ENCODE results near the gene SEMA6A. TPM values are rescaled to one million over a fixed set of nuclear protein-coding genes. Genes with fewer than 3 reads are reported as not detected.
"Not testable (repeated sequence)": the region's sequence is repeated elsewhere in the genome, so short reads cannot be mapped to it uniquely, and the experiment has no call there.

SEMA6A gene
- total RNA-seq, 1 donor from 2014 or later, result 0.19 TPM

DNA sequence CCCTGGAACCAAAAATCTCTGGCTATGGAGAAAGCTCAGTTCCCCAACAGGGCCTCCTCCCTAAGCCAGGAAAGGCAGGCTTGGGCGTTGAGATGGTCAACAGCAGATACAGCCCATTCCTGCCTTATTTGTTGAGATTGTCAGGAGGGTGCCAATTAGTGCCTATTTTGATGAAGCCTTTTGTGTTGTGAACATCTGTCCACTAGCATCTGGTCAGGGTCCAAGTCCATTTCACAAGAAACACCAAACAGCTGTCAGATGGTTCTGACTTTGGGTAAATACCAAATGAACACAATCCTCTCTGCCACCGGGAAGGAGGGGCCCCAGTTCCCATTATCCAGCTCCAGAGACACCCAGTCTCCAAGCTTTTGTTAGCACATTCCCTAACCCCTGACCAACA lies 19.9 kb downstream of the SEMA6A start:
- Mint-ChIP-seq H3K27me3 (no peaks in the 10 kb centered on the region), H3K27ac (no peak overlapping the region), H3K9me3 (no peaks in the 10 kb centered on the region), H3K4me3 (no peak overlapping the region), H3K36me3 (ENCODE audit: low read depth) (no peaks in the 10 kb centered on the region), H3K4me1 (no peaks in the 10 kb centered on the region)
- intact Hi-C loops (cut with micrococcal nuclease), result no loop called here
- no peak for DNase-seq

DNA sequence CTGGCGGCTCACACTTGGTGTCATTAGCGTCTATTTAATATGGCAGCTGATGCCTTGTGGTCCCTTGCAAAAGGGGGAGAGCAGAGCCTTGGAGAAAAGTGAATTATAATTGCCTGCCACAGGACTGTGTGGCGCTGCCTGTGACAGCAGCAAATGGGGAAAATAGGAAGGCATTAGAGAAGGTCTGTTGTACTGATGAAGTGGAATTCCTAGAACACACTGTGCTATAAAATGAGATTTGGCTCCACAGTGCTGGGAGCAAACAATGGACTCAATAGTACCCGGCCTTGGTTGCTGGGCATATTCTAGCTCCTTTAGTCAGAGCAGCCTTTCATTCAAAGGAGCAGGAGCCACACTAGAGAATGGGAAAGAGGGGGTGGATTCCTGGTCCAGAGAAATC lies 21.3 kb downstream of the SEMA6A start:
- Mint-ChIP-seq H3K4me1 (no peaks in the 10 kb centered on the region), H3K36me3 (ENCODE audit: low read depth) (no peaks in the 10 kb centered on the region)
- intact Hi-C loops (cut with micrococcal nuclease), result no loop called here

GRCh38 chr5:116550082-116550481 lies 24.5 kb downstream of the SEMA6A start:
- no peaks in the 10 kb centered on the region for H3K4me1 Mint-ChIP-seq
- no peaks in the 10 kb centered on the region for H3K27me3 Mint-ChIP-seq
- no peak for DNase-seq
- intact Hi-C loops (cut with micrococcal nuclease), result no loop called here
- no peaks in the 10 kb centered on the region for H3K36me3 Mint-ChIP-seq (ENCODE audit: low read depth)
- H3K4me3 Mint-ChIP-seq, result no peak overlapping the region
- H3K9me3 Mint-ChIP-seq, result peaks cover under 1% of the 10 kb centered on the region
- H3K27ac Mint-ChIP-seq, result no peak overlapping the region

More for the DNA sequence above, 21.3 kb downstream of the SEMA6A start:
- Mint-ChIP-seq H3K27ac (no peak overlapping the region), H3K27me3 (no peaks in the 10 kb centered on the region), H3K9me3 (no peaks in the 10 kb centered on the region), H3K4me3 (no peak overlapping the region)
- no peak for DNase-seq

DNA sequence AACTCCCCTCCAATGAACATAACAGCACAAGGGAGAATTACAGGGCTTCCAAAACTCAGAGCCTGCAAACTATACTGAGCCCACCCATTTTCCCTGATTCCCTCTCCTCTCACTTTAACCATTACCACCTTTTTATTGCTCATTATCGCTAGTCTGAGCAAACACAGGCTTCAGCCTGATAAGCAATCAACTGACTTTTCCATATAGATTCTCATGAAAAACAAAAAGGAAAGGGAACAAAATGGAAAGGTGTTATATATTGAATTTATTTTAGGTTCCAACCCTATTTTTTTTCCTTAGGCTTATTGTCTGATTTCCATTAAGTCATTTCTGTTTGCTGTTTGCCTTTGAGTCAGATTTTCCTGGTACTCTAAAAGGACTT lies 27.9 kb downstream of the SEMA6A start:
- no peak for DNase-seq
- no peaks in the 10 kb centered on the region for H3K27me3 Mint-ChIP-seq
- H3K36me3 Mint-ChIP-seq (ENCODE audit: low read depth), result no peaks in the 10 kb centered on the region
- no peak overlapping the region for H3K4me3 Mint-ChIP-seq
- no peaks in the 10 kb centered on the region for H3K4me1 Mint-ChIP-seq
- H3K9me3 Mint-ChIP-seq, result peaks cover 7% of the 10 kb centered on the region
- intact Hi-C loops (cut with micrococcal nuclease), result no loop called here
- H3K27ac Mint-ChIP-seq, result no peak overlapping the region

DNA sequence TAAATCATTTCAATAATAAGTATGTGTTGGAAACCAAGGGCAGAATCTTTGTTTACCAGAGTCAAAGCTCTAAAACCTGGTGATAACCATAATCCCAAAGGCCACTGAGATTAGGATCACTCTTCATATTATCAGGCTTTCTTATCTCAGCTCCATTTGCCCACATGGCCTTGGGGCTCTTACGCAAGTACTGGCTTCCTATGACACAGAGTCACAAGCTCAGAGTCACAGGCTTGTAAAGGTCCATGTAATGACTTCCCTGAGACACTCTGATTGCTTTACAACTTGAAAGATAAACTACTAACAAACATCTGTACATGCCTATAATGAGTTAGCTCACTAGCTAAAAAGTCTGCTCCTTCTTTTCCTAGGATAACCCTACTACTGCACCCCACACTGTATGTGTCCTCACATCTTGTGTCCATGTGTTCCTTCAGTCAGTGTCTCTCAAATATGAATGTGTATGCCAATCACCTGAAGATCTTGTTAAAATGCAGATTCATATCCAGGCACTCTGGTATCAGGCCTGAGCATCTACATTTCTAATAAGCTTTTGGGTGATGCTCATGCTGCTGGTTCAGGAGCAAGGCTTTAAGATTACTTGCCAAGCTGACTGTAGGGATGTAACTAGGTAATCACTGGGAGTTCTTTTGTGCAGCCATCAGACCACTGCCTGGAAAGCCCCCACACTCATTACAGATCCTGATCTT lies 28.4 kb downstream of the SEMA6A start:
- H3K27me3 Mint-ChIP-seq, result no peaks in the 10 kb centered on the region
- no peaks in the 10 kb centered on the region for H3K4me1 Mint-ChIP-seq
- H3K36me3 Mint-ChIP-seq (ENCODE audit: low read depth), result no peaks in the 10 kb centered on the region
- intact Hi-C loops (cut with micrococcal nuclease), result no loop called here
- no peak overlapping the region for H3K4me3 Mint-ChIP-seq
- DNase-seq, result no peak
- H3K27ac Mint-ChIP-seq, result no peak overlapping the region
- H3K9me3 Mint-ChIP-seq, result peaks cover 7% of the 10 kb centered on the region

DNA sequence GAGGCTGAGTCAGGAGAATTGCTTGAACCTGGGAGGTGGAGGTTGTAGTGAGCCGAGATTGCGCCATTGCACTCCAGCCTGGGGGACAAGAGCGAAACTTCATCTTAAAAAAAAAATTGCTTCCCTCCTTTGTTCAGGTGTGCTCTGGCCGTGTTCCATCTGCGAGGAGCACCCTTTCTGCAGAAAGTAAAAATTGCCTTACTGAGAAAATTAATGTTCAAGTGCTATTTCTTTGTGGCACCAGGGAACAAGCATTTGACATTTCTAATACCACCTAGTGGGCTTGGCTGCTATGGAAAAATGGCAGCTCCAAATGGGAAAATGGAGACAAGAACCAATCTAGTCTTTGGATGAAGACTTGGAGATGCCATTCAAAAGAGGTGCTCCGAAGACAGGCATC lies 29.2 kb downstream of the SEMA6A start:
- H3K27ac Mint-ChIP-seq; H3K36me3 Mint-ChIP-seq (ENCODE audit: low read depth); H3K27me3 Mint-ChIP-seq; H3K4me3 Mint-ChIP-seq; H3K9me3 Mint-ChIP-seq; H3K4me1 Mint-ChIP-seq; DNase-seq; intact Hi-C loops (cut with micrococcal nuclease): not testable (repeated sequence)

GRCh38 chr5:116544531-116545241 lies 29.9 kb downstream of the SEMA6A start:
- Mint-ChIP-seq H3K27ac (no peak overlapping the region), H3K9me3 (peaks cover 7% of the 10 kb centered on the region), H3K4me3 (no peak overlapping the region), H3K27me3 (no peaks in the 10 kb centered on the region), H3K36me3 (ENCODE audit: low read depth) (no peaks in the 10 kb centered on the region), H3K4me1 (no peaks in the 10 kb centered on the region)
- intact Hi-C loops (cut with micrococcal nuclease), result no loop called here
- no peak for DNase-seq

DNA sequence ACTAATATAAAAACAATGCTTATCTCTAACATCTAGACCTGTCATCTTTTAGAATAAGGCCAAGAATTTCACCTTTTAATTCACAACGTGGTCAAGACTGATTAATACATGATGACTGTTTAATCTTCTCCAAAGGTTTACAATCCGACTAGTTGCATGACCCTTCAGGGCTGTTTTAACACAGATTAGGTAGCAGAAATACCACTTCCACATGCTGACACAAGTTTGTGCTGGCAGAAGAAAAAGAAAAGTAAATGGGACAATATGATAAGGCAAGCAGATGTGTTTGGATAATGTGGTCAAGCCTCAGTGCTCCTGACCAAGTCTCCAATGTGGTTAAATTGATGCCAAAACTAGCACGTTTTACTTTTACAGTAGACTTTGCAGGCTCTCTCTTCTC lies 31.1 kb downstream of the SEMA6A start:
- Mint-ChIP-seq H3K36me3 (ENCODE audit: low read depth) (no peaks in the 10 kb centered on the region), H3K9me3 (peaks cover 7% of the 10 kb centered on the region), H3K4me3 (no peak overlapping the region), H3K27me3 (no peaks in the 10 kb centered on the region), H3K27ac (no peak overlapping the region), H3K4me1 (no peaks in the 10 kb centered on the region)
- intact Hi-C loops (cut with micrococcal nuclease), result no loop called here
- no peak for DNase-seq

- no peak for DNase-seq
- H3K27me3 Mint-ChIP-seq, result no peaks in the 10 kb centered on the region
- no peak overlapping the region for H3K27ac Mint-ChIP-seq
- no peaks in the 10 kb centered on the region for H3K4me1 Mint-ChIP-seq
- H3K36me3 Mint-ChIP-seq (ENCODE audit: low read depth), result no peaks in the 10 kb centered on the region
- H3K9me3 Mint-ChIP-seq, result peaks cover 7% of the 10 kb centered on the region
- intact Hi-C loops (cut with micrococcal nuclease), result no loop called here
- no peak overlapping the region for H3K4me3 Mint-ChIP-seq
Observed at GRCh38 chr5:116542619-116543018, 32.0 kb downstream of the SEMA6A start.

GRCh38 chr5:116539222-116539621 lies 35.4 kb downstream of the SEMA6A start:
- no peak overlapping the region for H3K27ac Mint-ChIP-seq
- no peaks in the 10 kb centered on the region for H3K27me3 Mint-ChIP-seq
- DNase-seq, result no peak
- intact Hi-C loops (cut with micrococcal nuclease), result no loop called here
- no peak overlapping the region for H3K4me3 Mint-ChIP-seq
- peaks cover 3% of the 10 kb centered on the region for H3K9me3 Mint-ChIP-seq
- H3K4me1 Mint-ChIP-seq, result no peaks in the 10 kb centered on the region
- H3K36me3 Mint-ChIP-seq (ENCODE audit: low read depth), result no peaks in the 10 kb centered on the region

GRCh38 chr5:116536316-116537083 lies 38.1 kb downstream of the SEMA6A start:
- H3K36me3 Mint-ChIP-seq (ENCODE audit: low read depth), result no peaks in the 10 kb centered on the region

GRCh38 chr5:116534964-116535651 lies 39.5 kb downstream of the SEMA6A start:
- no peak overlapping the region for H3K4me3 Mint-ChIP-seq
- intact Hi-C loops (cut with micrococcal nuclease), result no loop called here
- no peaks in the 10 kb centered on the region for H3K9me3 Mint-ChIP-seq
- no peaks in the 10 kb centered on the region for H3K4me1 Mint-ChIP-seq
- DNase-seq, result no peak
- H3K27me3 Mint-ChIP-seq, result no peaks in the 10 kb centered on the region
- no peak overlapping the region for H3K27ac Mint-ChIP-seq
- no peaks in the 10 kb centered on the region for H3K36me3 Mint-ChIP-seq (ENCODE audit: low read depth)

More at GRCh38 chr5:116536316-116537083, 38.1 kb downstream of the SEMA6A start:
- no peak overlapping the region for H3K27ac Mint-ChIP-seq
- H3K27me3 Mint-ChIP-seq, result no peaks in the 10 kb centered on the region
- no peak for DNase-seq
- no peak overlapping the region for H3K4me3 Mint-ChIP-seq
- intact Hi-C loops (cut with micrococcal nuclease), result no loop called here
- no peaks in the 10 kb centered on the region for H3K9me3 Mint-ChIP-seq
- H3K4me1 Mint-ChIP-seq, result no peaks in the 10 kb centered on the region

- Mint-ChIP-seq H3K4me3 (no peak overlapping the region), H3K27me3 (no peaks in the 10 kb centered on the region), H3K27ac (no peak overlapping the region), H3K9me3 (no peaks in the 10 kb centered on the region), H3K4me1 (no peaks in the 10 kb centered on the region), H3K36me3 (ENCODE audit: low read depth) (no peaks in the 10 kb centered on the region)
- no peak for DNase-seq
- intact Hi-C loops (cut with micrococcal nuclease), result no loop called here
Observed at GRCh38 chr5:116532762-116533525, 41.7 kb downstream of the SEMA6A start.
